C4-2B (cell line): ENCODE data around the gene ADSS1.

ENCODE experiments used
- H3K27ac ChIP-seq: fragments of 450-650 bp; 2 replicates; pipeline ENCODE4 v1.5.1; 2017
- CTCF ChIP-seq: fragments of 450-650 bp; conservative IDR thresholded peaks from 2 replicates; pipeline ENCODE4 v1.5.1; 2017; ENCODE audit warnings: mild to moderate bottlenecking
- ZFX ChIP-seq: fragments of 450-650 bp; IDR thresholded peaks from 2 replicates; pipeline ENCODE4 v1.6.1; 2017

The ADSS1 gene

GRCh38 chr14:104708606-104709268 lies 15.3 kb upstream of the ADSS1 start:
- H3K27ac ChIP-seq, result no peak overlapping the region
- TF ChIP-seq ZFX (no peak), CTCF (peak; percentile 98)

GRCh38 chr14:104709387-104710039 lies 14.5 kb upstream of the ADSS1 start:
- TF ChIP-seq ZFX (no peak), CTCF (no peak)
- no peak overlapping the region for H3K27ac ChIP-seq

GRCh38 chr14:104710071-104710735 lies 13.8 kb upstream of the ADSS1 start:
- no peak for TF ChIP-seq CTCF
- TF ChIP-seq ZFX, result no peak
- no peak overlapping the region for H3K27ac ChIP-seq

GRCh38 chr14:104712881-104713734 lies 10.9 kb upstream of the ADSS1 start:
- TF ChIP-seq CTCF, result no peak
- TF ChIP-seq ZFX, result no peak
- H3K27ac ChIP-seq, result no peak overlapping the region

- H3K27ac ChIP-seq, result no peak overlapping the region
- no peak for TF ChIP-seq CTCF
Measured at GRCh38 chr14:104714066-104714465, 10.0 kb upstream of the ADSS1 start.

- peak overlapping the region; percentile 53 for H3K27ac ChIP-seq
- TF ChIP-seq ZFX, result no peak
- no peak for TF ChIP-seq CTCF
Measured at GRCh38 chr14:104714681-104715080, 9.3 kb upstream of the ADSS1 start.
